ENCODE results near the gene GATA6. TPM values are rescaled to one million over a fixed set of nuclear protein-coding genes. Genes with fewer than 3 reads are reported as not detected.
A peak's percentile ranks its signal among the peaks of the same experiment; 100 is the strongest.

Gene GATA6
- total RNA-seq, 2 donors from 2014 or later, result 106 to 158 TPM

DNA sequence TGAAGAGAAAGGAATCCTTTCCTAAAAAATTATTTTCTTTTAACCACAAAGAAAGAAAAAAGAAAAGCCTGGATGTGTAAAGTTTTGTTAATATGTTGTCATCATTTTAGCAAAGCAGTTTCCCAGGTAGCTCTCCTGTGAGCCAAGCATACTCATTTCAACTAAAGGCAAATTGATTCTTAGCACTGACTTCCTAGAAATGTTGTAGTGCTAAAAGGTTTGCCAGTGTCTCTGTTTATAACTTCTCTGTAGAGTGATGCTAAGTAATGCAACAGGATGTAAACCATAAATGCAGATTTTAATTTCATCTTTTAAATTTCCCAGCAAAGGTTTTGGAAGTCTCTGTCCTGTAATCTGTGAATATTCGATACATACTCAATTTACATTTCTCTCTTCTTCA, 10.2 kb downstream of the GATA6 start:
- Mint-ChIP-seq H3K27ac (peak overlapping the region; percentile 41), H3K4me3 (peak overlapping the region; percentile 98), H3K9me3 (no peaks in the 10 kb centered on the region), H3K4me1 (peaks cover 55% of the 10 kb centered on the region), H3K36me3 (ENCODE audit: low read depth) (peaks cover 79% of the 10 kb centered on the region), H3K27me3 (ENCODE audit: insufficient read depth) (peaks cover 26% of the 10 kb centered on the region)
- H3K9ac ChIP-seq (ENCODE audit: extremely low read depth, low read length, poor library complexity, severe bottlenecking), result peak overlapping the region; percentile 99
- peak overlapping the region; percentile 99 for H3K4me3 ChIP-seq (ENCODE audit: low read length)
- H3K36me3 ChIP-seq (ENCODE audit: control insufficient read depth, insufficient read depth, low read length), result peaks cover 97% of the 10 kb centered on the region
- H3K9me3 ChIP-seq (ENCODE audit: control insufficient read depth, low read length), result no peaks in the 10 kb centered on the region
- peaks cover 3% of the 10 kb centered on the region for H3K4me1 ChIP-seq (ENCODE audit: control insufficient read depth, insufficient read depth, low read length)
- H3K27me3 ChIP-seq (ENCODE audit: control insufficient read depth, insufficient read depth, low read length, poor library complexity, severe bottlenecking), result peaks cover 23% of the 10 kb centered on the region
- H3K27ac ChIP-seq (ENCODE audit: low read depth, low read length), result no peak overlapping the region
- TF ChIP-seq, protein P1, sequence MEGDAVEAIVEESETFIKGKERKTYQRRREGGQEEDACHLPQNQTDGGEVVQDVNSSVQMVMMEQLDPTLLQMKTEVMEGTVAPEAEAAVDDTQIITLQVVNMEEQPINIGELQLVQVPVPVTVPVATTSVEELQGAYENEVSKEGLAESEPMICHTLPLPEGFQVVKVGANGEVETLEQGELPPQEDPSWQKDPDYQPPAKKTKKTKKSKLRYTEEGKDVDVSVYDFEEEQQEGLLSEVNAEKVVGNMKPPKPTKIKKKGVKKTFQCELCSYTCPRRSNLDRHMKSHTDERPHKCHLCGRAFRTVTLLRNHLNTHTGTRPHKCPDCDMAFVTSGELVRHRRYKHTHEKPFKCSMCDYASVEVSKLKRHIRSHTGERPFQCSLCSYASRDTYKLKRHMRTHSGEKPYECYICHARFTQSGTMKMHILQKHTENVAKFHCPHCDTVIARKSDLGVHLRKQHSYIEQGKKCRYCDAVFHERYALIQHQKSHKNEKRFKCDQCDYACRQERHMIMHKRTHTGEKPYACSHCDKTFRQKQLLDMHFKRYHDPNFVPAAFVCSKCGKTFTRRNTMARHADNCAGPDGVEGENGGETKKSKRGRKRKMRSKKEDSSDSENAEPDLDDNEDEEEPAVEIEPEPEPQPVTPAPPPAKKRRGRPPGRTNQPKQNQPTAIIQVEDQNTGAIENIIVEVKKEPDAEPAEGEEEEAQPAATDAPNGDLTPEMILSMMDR (conservative IDR thresholded peaks at IDR 0.05), result no peak
- DNase-seq, result no peak
- 88 to 100% methylated on average over 1 of the region's 1 CpG for WGBS, 2 experiments (ENCODE audit: insufficient coverage in 1 of 2, insufficient read length in 1 of 2)

- no peaks in the 10 kb centered on the region for H3K9me3 Mint-ChIP-seq
These were observed 11.3 kb downstream of the GATA6 start for GRCh38 chr18:22180722-22181121.

GRCh38 chr18:22182884-22183697, 13.7 kb downstream of the GATA6 start:
- WGBS, 2 experiments (ENCODE audit: insufficient coverage in 1 of 2, insufficient read length in 1 of 2), result 85 to 91% methylated on average over 2 of the region's 4 CpGs
- peaks cover under 1% of the 10 kb centered on the region for H3K27me3 Mint-ChIP-seq (ENCODE audit: insufficient read depth)
- Histone ChIP-seq H3K36me3 (ENCODE audit: control insufficient read depth, insufficient read depth, low read length) (peaks cover 96% of the 10 kb centered on the region), H3K4me3 (ENCODE audit: low read length) (peak overlapping the region; percentile 99), H3K9me3 (ENCODE audit: control insufficient read depth, low read length) (no peaks in the 10 kb centered on the region), H3K4me1 (ENCODE audit: control insufficient read depth, insufficient read depth, low read length) (peaks cover 17% of the 10 kb centered on the region), H3K27ac (ENCODE audit: low read depth, low read length) (no peak overlapping the region), H3K9ac (ENCODE audit: extremely low read depth, low read length, poor library complexity, severe bottlenecking) (peak overlapping the region; percentile 99), H3K27me3 (ENCODE audit: control insufficient read depth, insufficient read depth, low read length, poor library complexity, severe bottlenecking) (peaks cover 7% of the 10 kb centered on the region)
- TF ChIP-seq, protein P1 (conservative IDR thresholded peaks at IDR 0.05), result no peak
- no peak overlapping the region for H3K4me3 Mint-ChIP-seq
- no peaks in the 10 kb centered on the region for H3K9me3 Mint-ChIP-seq
- H3K36me3 Mint-ChIP-seq (ENCODE audit: low read depth), result peaks cover 72% of the 10 kb centered on the region
- H3K4me1 Mint-ChIP-seq, result peaks cover 56% of the 10 kb centered on the region
- peak overlapping the region; percentile 71 for H3K27ac Mint-ChIP-seq
- DNase-seq, result no peak

More at GRCh38 chr18:22180722-22181121, 11.3 kb downstream of the GATA6 start:
- Histone ChIP-seq H3K9ac (ENCODE audit: extremely low read depth, low read length, poor library complexity, severe bottlenecking) (peak overlapping the region; percentile 99), H3K27ac (ENCODE audit: low read depth, low read length) (no peak overlapping the region), H3K9me3 (ENCODE audit: control insufficient read depth, low read length) (no peaks in the 10 kb centered on the region), H3K27me3 (ENCODE audit: control insufficient read depth, insufficient read depth, low read length, poor library complexity, severe bottlenecking) (peaks cover 17% of the 10 kb centered on the region), H3K4me1 (ENCODE audit: control insufficient read depth, insufficient read depth, low read length) (peaks cover 11% of the 10 kb centered on the region), H3K36me3 (ENCODE audit: control insufficient read depth, insufficient read depth, low read length) (peaks cover 97% of the 10 kb centered on the region), H3K4me3 (ENCODE audit: low read length) (peak overlapping the region; percentile 99)
- TF ChIP-seq, protein P1 (conservative IDR thresholded peaks at IDR 0.05), result no peak
- no peak overlapping the region for H3K27ac Mint-ChIP-seq
- H3K4me3 Mint-ChIP-seq, result peak overlapping the region; percentile 98
- H3K36me3 Mint-ChIP-seq (ENCODE audit: low read depth), result peaks cover 76% of the 10 kb centered on the region
- 42 to 47% methylated on average over 3 to 6 of the region's 6 CpGs for WGBS, 2 experiments (ENCODE audit: insufficient coverage in 1 of 2, insufficient read length in 1 of 2)
- H3K4me1 Mint-ChIP-seq, result peaks cover 56% of the 10 kb centered on the region
- peaks cover 16% of the 10 kb centered on the region for H3K27me3 Mint-ChIP-seq (ENCODE audit: insufficient read depth)
- DNase-seq, result peak; percentile 57

Data from endodermal cell (in vitro differentiated cells).